NOMO-1 (cell line): ENCODE results near the gene ZNF385B.
A peak's percentile ranks its signal among the peaks of the same experiment; 100 is the strongest.

Source experiments
- DNase-seq, 2 experiments: peaks; one replicate each; lab custom pipeline; 2025; ENCODE audit not compliant: unreplicated experiment in 2 of 2; lab: John Stamatoyannopoulos, UW

The ZNF385B gene

DNA sequence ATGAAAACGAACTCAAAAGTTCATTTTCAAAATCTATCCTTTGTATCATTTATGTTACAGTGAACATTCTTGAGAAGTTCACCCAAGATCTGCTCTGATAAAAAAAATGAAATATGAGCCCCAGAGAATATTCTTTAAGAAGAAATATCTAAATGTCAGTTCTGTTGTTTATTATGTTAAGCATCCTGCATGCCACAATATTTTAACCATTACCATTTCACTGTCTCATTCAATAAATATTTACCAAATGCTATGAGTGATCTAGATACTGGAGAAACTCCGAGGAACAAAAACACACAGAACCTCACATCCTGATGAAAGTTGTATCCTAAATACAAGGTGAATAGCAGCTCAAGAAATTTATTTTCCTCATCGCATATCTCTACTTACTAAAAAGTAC, 170.2 kb downstream of the ZNF385B start:
- DNase-seq = no peak

DNA sequence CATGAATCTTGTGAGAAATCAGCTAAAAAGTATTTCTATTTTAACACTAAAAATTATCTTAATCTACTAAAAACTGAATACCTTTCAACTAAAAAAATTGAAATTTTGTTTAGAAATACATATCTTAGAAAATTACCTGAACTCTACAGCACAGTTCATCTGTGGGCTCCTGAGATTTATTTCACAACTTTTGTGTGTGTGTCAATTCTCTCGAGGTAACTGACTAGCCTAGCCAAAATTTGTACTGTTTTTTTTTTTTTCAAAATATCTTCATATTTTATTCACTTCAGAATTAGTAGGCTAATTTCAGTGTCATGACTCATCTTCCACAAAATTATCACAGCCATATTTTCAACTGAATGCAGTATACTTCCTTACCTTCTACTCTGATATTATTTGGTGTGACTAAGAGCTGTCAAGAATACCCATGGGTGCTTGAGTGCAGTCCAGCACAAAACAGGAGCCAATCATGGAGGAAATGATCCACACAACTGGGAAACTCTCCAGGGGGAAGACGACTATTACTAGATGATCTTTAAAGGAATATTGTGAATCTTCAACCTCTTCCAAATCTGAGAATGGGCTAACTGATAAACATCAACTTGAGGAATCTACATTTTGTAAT, 174.6 kb downstream of the ZNF385B start:
- no peak for DNase-seq

DNA sequence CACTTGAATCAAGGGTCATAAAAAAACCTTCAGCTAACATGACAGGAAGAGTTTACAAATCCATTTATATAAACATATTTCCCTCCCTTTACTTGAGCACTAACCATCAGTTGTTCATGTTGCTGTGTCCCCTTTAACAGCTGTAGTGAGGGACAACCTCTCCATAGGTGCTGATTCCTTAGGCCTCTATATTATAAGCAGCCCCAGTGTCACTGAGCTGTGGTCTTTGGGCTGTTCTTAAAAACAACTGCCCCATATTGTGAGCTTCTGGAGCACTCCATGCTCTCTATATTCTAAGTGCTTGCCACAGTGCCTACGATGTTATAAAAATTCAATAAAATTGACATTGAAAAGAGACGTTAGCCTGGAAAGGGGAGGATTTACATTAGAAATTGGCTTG, 175.3 kb downstream of the ZNF385B start:
- DNase-seq = no peak

DNA sequence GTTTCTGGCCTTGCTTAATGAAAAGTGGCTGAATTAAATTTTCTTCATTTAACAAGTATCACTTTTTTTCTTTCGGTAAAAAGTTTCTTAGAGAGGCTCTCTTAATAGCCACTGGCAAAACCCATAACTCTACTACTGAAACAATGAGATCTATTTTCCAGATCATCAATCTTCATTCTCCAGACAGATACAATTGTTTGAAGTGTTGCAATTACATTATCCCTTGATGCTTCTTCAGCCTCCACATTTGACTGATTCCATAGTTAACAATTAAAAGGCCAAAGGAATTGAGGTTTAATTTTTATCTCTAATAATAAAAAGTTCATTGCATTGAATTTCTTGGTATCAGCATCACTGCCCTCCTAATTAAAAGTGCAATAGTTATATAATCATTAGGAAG, 176.3 kb downstream of the ZNF385B start:
- no peak for DNase-seq

DNA sequence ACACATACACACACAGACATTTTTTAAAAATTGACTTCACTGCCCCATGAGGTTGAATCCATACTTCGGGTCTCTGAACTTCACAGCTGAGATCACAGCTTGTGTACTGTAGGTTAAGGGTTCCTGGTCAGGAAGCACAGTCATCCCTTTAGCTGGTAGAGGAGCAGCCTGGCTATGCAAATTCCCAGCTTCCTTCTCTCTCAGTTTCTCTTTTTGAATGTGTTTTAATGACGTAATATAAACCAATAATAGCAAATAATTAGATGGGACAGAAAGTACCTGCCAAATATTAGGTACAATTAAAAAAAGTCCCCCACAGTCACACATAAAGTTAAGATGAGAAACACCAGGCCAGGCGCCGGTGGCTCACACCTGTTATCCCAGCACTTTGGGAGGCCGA, 178.7 kb downstream of the ZNF385B start:
- no peak for DNase-seq

DNA sequence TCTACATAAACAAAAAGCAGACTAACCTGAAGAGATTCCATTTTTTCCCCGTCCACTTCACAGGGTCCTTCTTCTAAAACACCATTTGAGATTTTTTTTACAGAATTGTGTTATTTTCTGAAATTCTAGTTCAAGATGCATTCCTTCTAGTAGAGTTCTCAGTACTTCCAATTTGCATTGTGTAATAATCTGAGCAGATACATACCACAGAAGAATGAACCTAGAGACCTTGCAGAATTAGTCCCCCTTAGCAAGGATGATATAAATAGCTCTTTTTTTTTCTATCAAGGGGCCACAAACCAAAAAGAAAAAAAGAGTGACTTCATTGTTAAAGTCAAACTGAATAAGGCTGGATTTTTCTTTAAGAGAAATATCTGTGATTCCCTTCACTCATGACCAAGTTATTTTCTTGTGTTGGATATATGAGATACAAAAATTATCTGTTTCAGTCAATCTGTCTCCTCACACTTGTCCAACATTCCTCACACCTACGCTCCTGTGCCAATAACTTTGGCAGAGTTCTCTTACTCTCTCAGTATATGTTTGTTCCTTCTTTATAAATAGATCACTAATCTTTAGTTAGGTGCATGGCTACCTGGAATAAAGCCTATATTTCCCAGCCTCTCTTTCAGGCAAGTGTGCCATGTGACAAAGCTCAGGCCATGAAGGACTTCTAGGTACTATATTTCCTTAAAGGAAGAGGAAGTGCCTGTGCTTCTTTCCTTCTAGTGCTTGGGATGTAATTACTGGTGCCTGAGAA, 183.5 kb downstream of the ZNF385B start:
- DNase-seq = no peak

DNA sequence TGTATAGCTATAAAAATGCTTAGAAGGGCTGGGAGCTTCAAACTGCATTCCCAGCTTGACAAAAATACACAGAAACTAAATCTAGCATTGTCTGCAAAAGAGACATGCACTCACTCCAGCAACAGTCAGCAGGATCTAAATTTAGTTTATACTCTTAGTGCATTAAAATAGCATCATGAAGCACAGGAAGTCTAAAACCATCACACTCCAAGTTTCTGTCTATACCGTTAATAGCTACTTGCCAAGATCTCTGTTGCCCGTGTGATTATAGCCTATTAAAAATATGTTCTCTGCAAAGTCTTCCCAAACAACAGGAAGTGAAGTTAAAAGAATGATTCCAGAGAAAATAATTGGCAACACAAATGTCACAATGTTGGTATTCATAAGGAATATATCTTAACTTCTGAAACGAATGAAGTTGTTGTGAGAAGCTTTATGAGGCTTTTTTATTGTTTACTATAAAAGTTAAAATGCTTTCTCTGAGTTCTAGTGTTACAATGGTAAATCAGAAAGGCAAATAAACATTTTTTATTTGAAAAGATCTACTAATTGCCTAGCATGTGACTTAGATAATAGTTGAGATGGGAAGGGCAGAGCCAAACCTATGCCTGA, 184.2 kb downstream of the ZNF385B start:
- no peak for DNase-seq

DNA sequence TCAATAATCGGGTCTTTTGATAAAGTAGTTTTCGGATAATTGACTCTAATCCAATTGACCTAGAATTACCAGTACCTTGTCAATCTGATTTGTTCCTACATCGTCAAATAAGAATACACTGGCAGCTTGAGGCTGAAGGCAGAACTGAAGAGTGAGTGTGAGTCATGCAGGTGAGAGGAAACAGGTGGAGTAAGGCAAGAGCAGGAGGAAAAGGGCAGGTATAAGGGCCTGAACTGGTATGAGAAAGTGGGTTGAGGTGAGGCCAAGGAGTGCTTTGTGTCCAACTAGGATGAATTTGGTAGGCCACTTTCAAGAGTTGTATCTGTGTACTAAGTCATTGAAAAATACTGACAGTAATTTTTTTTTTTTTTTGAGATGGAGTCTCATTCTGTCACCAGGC, 186.0 kb downstream of the ZNF385B start:
- no peak for DNase-seq

DNA sequence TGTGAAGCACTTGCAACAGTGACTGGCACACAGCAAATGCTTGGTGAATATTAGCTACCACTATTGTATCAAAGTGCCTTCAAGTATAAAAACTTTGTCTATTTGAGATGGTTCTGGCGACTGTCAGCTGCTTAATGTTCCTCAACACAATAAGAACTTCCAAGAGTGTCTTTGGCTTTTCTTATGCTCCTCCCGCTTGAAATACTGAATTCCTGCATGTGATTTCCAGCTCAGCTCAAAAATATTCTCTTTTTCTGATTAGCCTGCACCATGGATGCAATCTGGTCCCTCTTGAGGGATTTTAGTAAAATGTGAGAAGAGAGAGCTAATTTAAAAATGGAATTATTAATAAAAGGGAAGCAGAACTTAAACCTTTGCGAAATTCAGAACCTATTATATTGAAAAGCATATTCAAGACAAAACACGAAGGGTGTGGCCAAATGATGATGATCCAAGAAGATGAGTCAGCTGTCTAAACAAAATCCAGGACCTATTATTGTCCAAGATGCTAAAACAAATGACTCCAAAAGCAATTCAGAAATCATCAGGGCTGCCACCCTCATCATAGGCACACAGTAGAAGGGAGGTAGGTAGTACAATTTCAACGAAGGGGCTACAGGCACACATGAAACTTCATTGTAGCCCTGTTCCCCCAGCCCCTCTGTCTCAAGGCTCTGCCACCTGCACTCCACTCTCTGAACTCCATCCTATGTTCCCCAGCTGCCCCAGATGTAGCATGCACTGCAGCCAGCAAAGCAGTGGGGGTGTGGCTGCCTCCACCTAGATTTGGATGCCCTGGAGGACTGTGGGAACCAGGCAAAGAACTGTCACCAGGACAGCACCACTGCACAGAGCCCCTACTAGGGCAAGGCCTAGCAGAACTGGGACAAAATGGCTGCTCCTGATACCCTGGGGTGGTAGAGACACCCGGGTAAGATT, 190.1 kb downstream of the ZNF385B start:
- DNase-seq = no peak

DNA sequence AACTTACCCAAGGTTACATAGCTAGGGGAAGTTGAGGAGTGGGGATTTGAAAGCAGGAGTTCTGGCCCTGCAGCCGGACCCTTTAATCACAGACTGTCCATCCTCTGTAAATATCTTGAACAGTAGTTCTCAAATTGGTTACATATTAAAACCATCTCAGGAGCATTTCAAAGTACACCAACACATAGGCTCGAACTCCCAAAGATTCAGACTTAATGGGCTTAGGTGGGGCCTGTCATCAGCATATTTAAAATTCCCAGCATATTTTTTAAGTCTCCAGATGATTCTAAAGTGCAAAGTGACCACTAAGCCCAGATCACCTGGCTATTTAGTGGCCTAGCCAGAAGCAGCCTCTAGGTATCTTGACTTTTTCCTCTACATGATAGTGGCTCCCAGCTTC, 192.2 kb downstream of the ZNF385B start:
- DNase-seq = no peak

DNA sequence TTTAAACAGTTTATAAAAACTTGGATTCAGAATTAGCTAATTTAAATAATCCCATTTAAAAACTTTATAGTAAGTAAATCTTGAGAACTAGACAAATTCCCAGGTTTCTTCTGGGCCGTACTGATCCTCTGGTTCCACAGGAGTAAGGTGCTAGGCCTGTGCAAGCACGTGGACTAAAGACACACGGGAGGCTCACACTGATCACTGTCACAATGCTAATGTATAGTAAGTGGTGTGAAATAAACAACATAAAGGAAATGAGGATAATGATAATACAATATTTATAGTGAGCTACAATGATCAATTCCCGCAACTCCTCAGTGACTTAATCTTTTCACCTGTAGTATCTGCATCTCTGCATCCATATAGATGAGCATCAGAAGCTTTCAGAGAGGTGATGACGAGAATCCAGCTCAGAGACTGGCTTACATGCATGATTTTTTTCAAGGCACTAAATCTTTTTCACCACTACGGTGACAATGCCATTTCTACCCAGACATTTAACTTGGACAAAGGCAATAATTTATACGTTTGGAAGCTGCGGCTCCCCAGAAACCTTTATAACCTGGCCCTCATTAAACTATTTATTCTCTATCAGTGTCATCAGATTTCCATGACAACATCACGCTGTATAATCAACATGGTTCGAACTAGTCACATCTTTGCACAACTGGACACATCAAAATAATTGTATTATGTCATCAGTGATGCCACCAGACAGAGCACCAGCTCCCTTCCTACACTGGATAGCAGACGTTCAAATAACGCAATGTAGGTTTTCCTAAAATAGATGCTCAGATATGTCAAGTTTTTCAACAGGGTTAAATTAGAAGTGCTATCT, 196.2 kb downstream of the ZNF385B start:
- no peak for DNase-seq

DNA sequence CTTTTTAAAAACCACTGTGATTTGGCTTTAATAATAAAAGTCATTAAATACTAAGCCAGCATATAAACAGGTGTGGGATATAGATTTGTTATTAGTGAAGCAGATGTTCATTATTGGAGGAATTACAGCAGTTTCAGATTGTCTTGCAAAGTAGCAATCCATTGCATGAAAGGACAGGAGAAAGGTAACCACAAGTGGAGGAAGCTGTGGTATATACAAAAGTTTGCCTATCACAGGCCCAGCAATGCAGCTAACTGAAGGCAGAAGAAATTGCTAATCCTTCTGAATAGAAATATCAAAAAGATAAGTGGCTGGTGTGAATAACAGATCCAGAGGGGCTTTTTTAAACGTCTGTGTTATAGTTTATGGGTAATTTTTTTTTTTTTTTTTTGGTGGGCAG, 199.4 kb downstream of the ZNF385B start:
- peak in 1 of 2 experiments; percentile 2 for DNase-seq

DNA sequence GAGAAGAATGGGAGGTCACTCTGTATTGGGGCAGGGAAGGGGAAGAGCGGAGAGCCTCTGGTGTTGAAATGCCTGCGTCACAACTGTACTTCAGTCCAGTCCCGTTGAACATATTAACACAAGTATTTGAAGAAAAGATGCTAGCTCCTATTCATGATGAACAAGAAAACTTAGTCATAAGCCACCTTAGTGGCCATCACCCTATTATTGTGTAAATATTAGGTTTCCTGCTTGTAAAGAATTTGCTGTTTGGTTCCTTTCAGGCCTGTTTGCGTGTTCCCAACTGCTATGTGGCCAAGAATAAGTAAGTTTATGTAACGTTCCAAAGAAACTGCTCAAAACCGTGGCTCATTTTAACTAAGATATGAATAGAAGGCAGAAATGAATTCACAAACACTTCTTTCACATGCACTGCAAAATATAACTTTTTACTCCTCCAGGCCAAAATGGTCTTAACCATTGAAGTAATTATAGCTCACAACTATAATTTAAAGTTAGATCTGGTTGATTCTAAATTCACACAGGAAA, 204.3 kb downstream of the ZNF385B start:
- no peak for DNase-seq

DNA sequence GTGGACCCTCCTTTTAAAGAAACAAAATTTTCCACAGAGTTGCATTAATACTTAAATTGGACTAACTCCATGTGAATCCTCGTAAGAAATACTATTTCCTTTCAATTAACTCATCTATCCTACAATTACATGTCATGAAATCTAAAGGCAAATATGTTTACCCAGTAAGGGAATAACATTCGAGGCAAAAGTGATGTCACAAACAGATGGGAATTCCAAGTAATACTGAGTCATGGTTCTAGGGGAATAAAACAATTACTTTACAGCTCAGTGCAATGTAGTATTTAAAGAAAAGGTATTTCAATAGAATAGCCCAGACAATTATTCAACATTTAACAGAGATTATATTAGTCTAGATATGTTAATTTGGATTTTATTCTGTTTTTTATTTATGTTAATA, 205.8 kb downstream of the ZNF385B start:
- no peak for DNase-seq

DNA sequence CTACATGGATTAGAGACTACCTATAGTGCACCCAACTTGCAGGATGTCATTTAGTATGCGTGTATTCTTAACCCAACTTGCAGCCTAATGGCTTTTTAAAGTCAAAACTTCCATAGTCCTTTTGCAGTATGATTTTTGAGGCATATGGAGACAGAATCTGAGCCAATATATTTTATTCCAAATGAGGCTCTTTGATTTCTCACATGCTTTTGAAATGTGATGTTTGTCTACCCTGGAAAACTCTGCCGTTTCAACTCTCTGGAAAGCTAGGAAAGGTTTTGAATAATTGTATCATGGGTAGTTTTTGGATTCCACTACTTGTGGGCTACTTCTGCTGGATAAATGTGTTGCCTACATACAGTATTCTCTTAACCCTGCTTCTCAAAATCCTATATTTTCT, 206.6 kb downstream of the ZNF385B start:
- DNase-seq = no peak

DNA sequence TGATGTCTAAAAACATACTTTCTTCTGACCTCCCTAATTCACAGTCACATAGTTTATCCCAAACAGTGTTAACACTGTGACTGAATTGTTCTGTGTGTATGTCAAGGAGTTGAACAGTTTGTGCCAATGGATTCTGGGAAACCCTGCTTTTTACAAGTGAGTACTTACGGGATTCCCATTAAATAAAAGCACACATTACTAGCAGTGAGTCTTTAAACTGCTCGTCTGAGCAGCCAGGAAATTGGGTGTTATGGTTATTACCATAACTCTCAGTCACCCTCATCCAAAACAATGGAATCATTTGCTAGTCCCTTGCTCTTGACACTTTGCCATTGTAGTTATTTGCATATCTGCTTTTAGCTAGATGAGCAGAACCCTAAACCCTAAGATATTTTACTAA, 209.1 kb downstream of the ZNF385B start:
- no peak for DNase-seq

DNA sequence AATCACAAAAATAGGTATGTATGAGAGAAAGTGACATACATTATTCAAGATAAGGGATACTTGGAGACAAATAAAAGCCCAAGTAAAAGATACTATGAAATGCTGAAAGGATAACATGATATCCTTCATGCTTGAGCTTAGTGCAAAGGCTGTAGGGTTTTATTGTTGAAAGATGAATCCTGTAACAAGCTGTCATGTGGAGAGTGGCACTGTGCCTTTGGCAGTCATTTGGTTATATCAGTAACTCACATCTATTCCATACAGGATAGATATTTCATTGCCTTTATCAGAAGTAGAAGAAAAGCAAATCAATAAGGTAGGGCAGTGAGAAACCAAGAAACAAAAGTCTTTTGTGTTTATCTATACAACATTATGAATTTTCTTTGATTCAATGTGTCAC, 211.0 kb downstream of the ZNF385B start:
- DNase-seq = no peak

DNA sequence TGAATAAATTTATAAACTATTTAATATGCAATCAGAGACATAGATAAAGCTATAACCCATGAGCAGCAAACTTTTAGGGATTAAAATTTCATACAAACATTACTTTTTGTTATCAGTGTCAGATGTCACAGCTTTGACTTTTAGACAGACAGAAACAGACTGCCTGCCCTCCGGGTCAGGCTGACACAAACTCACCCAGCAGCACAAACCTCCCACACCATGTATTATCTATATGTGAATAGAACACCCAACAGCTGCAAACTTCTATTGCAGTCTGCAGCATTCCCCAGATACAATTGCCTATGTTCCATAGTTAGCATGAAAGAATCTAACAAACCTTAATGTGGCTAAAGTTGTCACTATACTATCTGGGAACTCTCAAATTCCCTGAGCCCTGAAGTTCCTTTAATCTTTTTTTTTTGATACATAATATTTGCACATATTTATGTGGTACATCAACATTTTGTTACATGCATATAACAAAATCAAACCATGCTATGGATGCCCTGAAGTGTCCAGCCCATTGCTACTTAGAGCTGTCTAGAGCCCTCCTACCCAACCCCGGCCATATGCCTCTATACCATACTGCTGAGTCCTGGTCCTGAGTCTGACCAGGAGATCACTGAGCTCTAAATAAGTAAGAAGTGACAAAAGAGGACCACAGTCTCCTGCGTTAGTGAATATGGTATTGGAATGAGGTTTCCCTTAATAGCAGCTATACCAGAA, 214.4 kb downstream of the ZNF385B start:
- no peak for DNase-seq

DNA sequence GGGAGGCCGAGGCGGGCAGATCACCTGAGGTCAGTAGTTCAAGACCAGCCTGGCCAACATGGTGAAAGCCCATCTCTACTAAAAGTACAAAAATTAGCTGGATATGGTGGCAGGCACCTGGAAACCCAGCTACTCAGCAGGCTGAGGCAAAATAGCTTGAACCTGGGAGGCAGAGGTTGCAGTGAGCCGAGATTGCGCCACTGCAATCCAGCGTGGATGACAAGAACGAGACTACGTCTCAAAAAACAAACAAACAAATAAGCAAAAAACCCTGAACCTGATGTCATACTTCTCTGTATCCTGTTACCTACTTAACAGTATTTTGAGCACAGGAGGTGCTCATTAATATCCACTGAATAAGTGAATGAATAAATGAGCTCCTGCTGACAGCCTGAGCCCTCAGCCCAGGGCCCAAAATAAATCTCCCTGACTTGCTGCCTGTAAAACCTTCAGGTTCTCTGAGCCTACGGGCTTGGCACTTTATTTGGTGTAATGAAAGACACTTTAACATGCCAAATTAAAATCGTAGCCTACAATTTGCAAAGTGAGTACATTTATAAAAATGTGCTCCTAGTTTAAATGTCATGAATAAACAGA, 215.1 kb downstream of the ZNF385B start:
- DNase-seq = no peak
